ENCODE measurements around the gene SLC25A1. TPM values are rescaled to one million over a fixed set of nuclear protein-coding genes. Genes with fewer than 3 reads are reported as not detected.

The SLC25A1 gene
- total RNA-seq, 4 donors from 2014 or later, result 49.2 to 68.0 (median 57.3) TPM

GRCh38 chr22:19224557-19224956 is 46.0 kb upstream of the SLC25A1 start:
- intact Hi-C loops (cut with DNase I), result no loop called here
- Histone ChIP-seq H3K27ac (no peak overlapping the region), H3K27me3 (no peaks in the 10 kb centered on the region), H3K4me1 (no peaks in the 10 kb centered on the region), H3K36me3 (peaks cover 0 to 89% (median 14%) of the 10 kb centered on the region in 3 donors), H3K9me3 (no peaks in the 10 kb centered on the region), H3K4me3 (no peak overlapping the region)
- TF ChIP-seq POLR2A (IDR thresholded peaks at IDR 0.05) (no peak), CTCF (IDR thresholded peaks at IDR 0.05) (no peak)
- 86 to 88% methylated on average over 3 to 4 of the region's 5 CpGs for WGBS, 2 donors
- no peak for DNase-seq

- Histone ChIP-seq H3K4me1 (no peaks in the 10 kb centered on the region), H3K36me3 (peaks cover 0 to 82% (median 14%) of the 10 kb centered on the region in 3 donors), H3K4me3 (no peak overlapping the region), H3K27me3 (no peaks in the 10 kb centered on the region), H3K9me3 (no peaks in the 10 kb centered on the region), H3K27ac (no peak overlapping the region)
- 84 to 92% methylated on average over 6 of the region's 6 CpGs for WGBS, 2 donors
- intact Hi-C loops (cut with DNase I), result no loop called here
- DNase-seq, result no peak
- TF ChIP-seq CTCF (IDR thresholded peaks at IDR 0.05), result no peak
- no peak for TF ChIP-seq POLR2A (IDR thresholded peaks at IDR 0.05)
Measured at GRCh38 chr22:19223617-19224016, 45.1 kb upstream of the SLC25A1 start.

- intact Hi-C loops (cut with DNase I), result no loop called here
- DNase-seq, result no peak
Measured at GRCh38 chr22:19223110-19223509, 44.6 kb upstream of the SLC25A1 start.

GRCh38 chr22:19222242-19223005 is 43.9 kb upstream of the SLC25A1 start:
- no peaks in the 10 kb centered on the region for H3K27me3 ChIP-seq
- no peaks in the 10 kb centered on the region for H3K9me3 ChIP-seq
- intact Hi-C loops (cut with DNase I), result no loop called here
- H3K27ac ChIP-seq, result no peak overlapping the region
- 75 to 87% methylated on average over 8 to 11 of the region's 11 CpGs for WGBS, 2 donors
- TF ChIP-seq CTCF (IDR thresholded peaks at IDR 0.05) (no peak), POLR2A (IDR thresholded peaks at IDR 0.05) (no peak)
- H3K4me1 ChIP-seq, result no peaks in the 10 kb centered on the region
- no peak for DNase-seq
- no peak overlapping the region for H3K4me3 ChIP-seq
- H3K36me3 ChIP-seq, result peaks cover 0 to 71% (median 14%) of the 10 kb centered on the region in 3 donors

More at GRCh38 chr22:19223110-19223509, 44.6 kb upstream of the SLC25A1 start:
- no peak for TF ChIP-seq POLR2A (IDR thresholded peaks at IDR 0.05)
- no peak for TF ChIP-seq CTCF (IDR thresholded peaks at IDR 0.05)
- no peaks in the 10 kb centered on the region for H3K9me3 ChIP-seq
- 83 to 97% methylated on average over 4 to 7 of the region's 9 CpGs for WGBS, 2 donors
- H3K36me3 ChIP-seq, result peaks cover 0 to 77% (median 14%) of the 10 kb centered on the region in 3 donors
- no peaks in the 10 kb centered on the region for H3K4me1 ChIP-seq
- H3K4me3 ChIP-seq, result no peak overlapping the region
- H3K27me3 ChIP-seq, result no peaks in the 10 kb centered on the region
- peak overlapping the region in 1 of 4 donors; percentile 17 for H3K27ac ChIP-seq

- no peak for TF ChIP-seq POLR2A (IDR thresholded peaks at IDR 0.05)
- TF ChIP-seq CTCF (IDR thresholded peaks at IDR 0.05), result no peak
- Histone ChIP-seq H3K27ac (no peak overlapping the region), H3K9me3 (no peaks in the 10 kb centered on the region), H3K4me1 (no peaks in the 10 kb centered on the region), H3K4me3 (no peak overlapping the region), H3K27me3 (no peaks in the 10 kb centered on the region), H3K36me3 (peaks cover 0 to 67% (median 10%) of the 10 kb centered on the region in 3 donors)
- DNase-seq, result no peak
- intact Hi-C loops (cut with DNase I), result no loop called here
- 83 to 88% methylated on average over 3 of the region's 3 CpGs for WGBS, 2 donors
Measured at GRCh38 chr22:19220867-19221266, 42.3 kb upstream of the SLC25A1 start.
